Measurements from ENCODE around the gene FUCA1. TPM values are rescaled to one million over a fixed set of nuclear protein-coding genes. Genes with fewer than 3 reads are reported as not detected.

Gene FUCA1
- total RNA-seq, 2 experiments from 2014 or later: 3.6 to 4.1 TPM

DNA sequence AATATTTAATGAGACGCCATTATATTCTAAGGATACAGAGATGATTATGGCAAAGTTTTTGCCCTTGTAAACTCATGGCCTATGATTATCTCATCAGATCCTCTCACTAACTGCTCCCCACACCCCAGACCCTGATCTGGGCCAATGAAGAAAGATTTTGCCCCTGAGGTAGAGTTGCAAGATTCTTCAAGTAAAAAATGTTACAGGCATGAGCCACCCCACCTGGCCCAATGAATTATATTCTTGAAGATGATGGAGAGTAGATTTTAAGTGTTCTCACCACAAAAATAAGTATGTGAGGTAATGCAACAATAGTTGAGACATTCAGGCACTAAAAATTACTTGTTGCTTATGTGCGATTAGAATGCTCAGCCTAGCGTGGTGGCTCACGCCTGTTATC, 46.8 kb upstream of the FUCA1 start:
- H3K4me1 Mint-ChIP-seq (ENCODE audit: low read depth): peaks cover 29% of the 10 kb centered on the region
- H3K27me3 Mint-ChIP-seq: no peaks in the 10 kb centered on the region
- no peak overlapping the region for H3K27ac ChIP-seq (ENCODE audit: low read depth in 1 of 2, low read length in 2 of 2)
- CTCF ChIA-PET: no interaction called here
- no peak overlapping the region for H3K27ac Mint-ChIP-seq
- no peaks in the 10 kb centered on the region for H3K36me3 ChIP-seq (ENCODE audit: insufficient read depth, low read length)
- peaks cover 35% of the 10 kb centered on the region for H3K4me1 ChIP-seq (ENCODE audit: insufficient read depth, low read length)
- no peak for TF ChIP-seq CTCF (IDR thresholded peaks at IDR 0.05)
- no peaks in the 10 kb centered on the region for H3K9me3 Mint-ChIP-seq
- no peaks in the 10 kb centered on the region for H3K36me3 Mint-ChIP-seq (ENCODE audit: low read depth)
- H3K4me3 Mint-ChIP-seq: no peak overlapping the region
- ATAC-seq (ENCODE audit: poor library complexity) (no peak), DNase-seq (no peak)
- H3K9me3 ChIP-seq (ENCODE audit: control insufficient read depth in 1 of 2, insufficient read depth in 1 of 2, low read length in 2 of 2): no peaks in the 10 kb centered on the region
- POLR2A ChIA-PET: no interaction called here
- no peak overlapping the region for H3K4me3 ChIP-seq (ENCODE audit: low read length)
- H3K27me3 ChIP-seq (ENCODE audit: control insufficient read depth in 1 of 2, insufficient read depth in 2 of 2, low read length in 2 of 2): no peaks in the 10 kb centered on the region
- intact Hi-C loops (cut with DNase I, micrococcal nuclease): loop anchor here in 1 of 2 experiments (5.0 kb wide), 1 partner anchor 103 kb away; no protein-coding TSS in a partner anchor

- Mint-ChIP-seq H3K4me3 (no peak within 1 kb of the TSS), H3K27me3 (peaks cover 12% of the 10 kb centered on the region), H3K36me3 (ENCODE audit: low read depth) (no peaks in the 10 kb centered on the region), H3K9me3 (no peaks in the 10 kb centered on the region), H3K27ac (no peak within 1 kb of the TSS), H3K4me1 (ENCODE audit: low read depth) (peaks cover 37% of the 10 kb centered on the region)
- intact Hi-C loops (cut with DNase I, micrococcal nuclease): no loop called here
- ChIA-PET POLR2A (no interaction called here), CTCF (no interaction called here)
- no peak within 1 kb of the TSS for H3K27ac ChIP-seq (ENCODE audit: low read depth in 1 of 2, low read length in 2 of 2)
- H3K4me3 ChIP-seq (ENCODE audit: low read length): no peak within 1 kb of the TSS
- TF ChIP-seq CTCF (IDR thresholded peaks at IDR 0.05): no peak
- H3K36me3 ChIP-seq (ENCODE audit: insufficient read depth, low read length): no peaks in the 10 kb centered on the region
- ATAC-seq (ENCODE audit: poor library complexity) (no peak), DNase-seq (peak in 4 of 14 experiments; percentile 7 to 61 (median 23))
- peaks cover 49% of the 10 kb centered on the region for H3K4me1 ChIP-seq (ENCODE audit: insufficient read depth, low read length)
- H3K27me3 ChIP-seq (ENCODE audit: control insufficient read depth in 1 of 2, insufficient read depth in 2 of 2, low read length in 2 of 2): no peaks in the 10 kb centered on the region
- no peaks in the 10 kb centered on the region for H3K9me3 ChIP-seq (ENCODE audit: control insufficient read depth in 1 of 2, insufficient read depth in 1 of 2, low read length in 2 of 2)
Observed at GRCh38 chr1:23913212-23913880, 45.3 kb upstream of the FUCA1 start, which contains the start of gene CNR2. Gene CNR2 (minus strand): TSS chr1:23913362. CDS start chr1:23875617, 37,745 bp downstream.

DNA sequence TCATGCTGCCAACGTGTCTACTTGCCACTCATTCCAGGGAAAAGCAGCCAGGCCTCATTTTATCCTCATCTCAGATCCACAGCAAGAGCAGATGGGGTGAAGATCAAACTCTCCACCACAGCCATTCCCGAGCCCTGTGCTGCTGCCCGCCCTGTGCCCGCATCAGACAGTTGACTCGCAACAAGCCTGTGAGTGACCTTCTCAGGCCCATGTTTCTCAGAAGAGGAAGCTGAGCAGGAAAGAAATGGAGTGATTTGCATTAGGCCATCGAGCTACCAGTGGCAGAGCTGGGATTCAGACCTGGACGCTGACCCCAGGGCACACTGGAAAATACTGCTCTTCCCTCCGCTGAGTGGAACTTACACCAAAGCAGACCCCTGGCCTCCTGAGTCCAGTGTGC, 43.8 kb upstream of the FUCA1 start:
- DNase-seq (no peak), ATAC-seq (ENCODE audit: poor library complexity) (no peak)
- Histone ChIP-seq H3K36me3 (ENCODE audit: insufficient read depth, low read length) (no peaks in the 10 kb centered on the region), H3K4me3 (ENCODE audit: low read length) (no peak overlapping the region), H3K9me3 (ENCODE audit: control insufficient read depth in 1 of 2, insufficient read depth in 1 of 2, low read length in 2 of 2) (no peaks in the 10 kb centered on the region), H3K27ac (ENCODE audit: low read depth in 1 of 2, low read length in 2 of 2) (no peak overlapping the region), H3K27me3 (ENCODE audit: control insufficient read depth in 1 of 2, insufficient read depth in 2 of 2, low read length in 2 of 2) (no peaks in the 10 kb centered on the region), H3K4me1 (ENCODE audit: insufficient read depth, low read length) (peaks cover 49% of the 10 kb centered on the region)
- H3K27ac Mint-ChIP-seq: no peak overlapping the region
- peaks cover 12% of the 10 kb centered on the region for H3K27me3 Mint-ChIP-seq
- no peak for TF ChIP-seq CTCF (IDR thresholded peaks at IDR 0.05)
- intact Hi-C loops (cut with DNase I, micrococcal nuclease): no loop called here
- ChIA-PET CTCF (no interaction called here), POLR2A (no interaction called here)
- H3K9me3 Mint-ChIP-seq: no peaks in the 10 kb centered on the region
- no peak overlapping the region for H3K4me3 Mint-ChIP-seq
- no peaks in the 10 kb centered on the region for H3K36me3 Mint-ChIP-seq (ENCODE audit: low read depth)
- peaks cover 37% of the 10 kb centered on the region for H3K4me1 Mint-ChIP-seq (ENCODE audit: low read depth)

Data from CD4-positive, alpha-beta T cell (primary cell).